DOHH2 (cell line): ENCODE results near the gene PRRT1.

Source experiments
- H3F3A ChIP-seq: fragments of 200-600 bp; sonication (generic), shearing (Covaris generic); 2 replicates; pipeline ENCODE4 v1.6.0; 2016; ENCODE audit warnings: antibody characterized with exemption, mild to moderate bottlenecking; ENCODE audit not compliant: control insufficient read depth, insufficient read depth
- H3K27ac ChIP-seq: fragments of 200-600 bp; sonication (generic); 2 replicates; pipeline ENCODE4 v1.5.1; 2014; ENCODE audit warnings: low read depth, mild to moderate bottlenecking, low read length, moderate library complexity
- H3K27me3 ChIP-seq: fragments of 200-600 bp; sonication (generic); 2 replicates; pipeline ENCODE4 v1.6.1; 2014; ENCODE audit warnings: mild to moderate bottlenecking, low read length, mixed read lengths; ENCODE audit not compliant: control insufficient read depth
- H3K36me3 ChIP-seq: fragments of 200-600 bp; sonication (generic); 2 replicates; pipeline ENCODE4 v1.6.1; 2014; ENCODE audit warnings: mild to moderate bottlenecking, low read length, moderate library complexity, mixed read lengths; ENCODE audit not compliant: control insufficient read depth
- H3K4me1 ChIP-seq: fragments of 200-600 bp; sonication (generic); 2 replicates; pipeline ENCODE4 v1.6.1; 2014; ENCODE audit warnings: mild to moderate bottlenecking, low read length, mixed read lengths; ENCODE audit not compliant: control insufficient read depth
- H3K4me2 ChIP-seq: fragments of 200-600 bp; sonication (generic); 2 replicates; pipeline ENCODE4 v1.6.0; 2014; ENCODE audit warnings: mild to moderate bottlenecking, low read length, moderate library complexity
- H3K4me3 ChIP-seq: fragments of 200-600 bp; sonication (generic); 2 replicates; pipeline ENCODE4 v1.5.1; 2014; ENCODE audit warnings: mild to moderate bottlenecking, low read length, mixed read lengths
- H3K79me2 ChIP-seq: fragments of 200-600 bp; sonication (generic); 2 replicates; pipeline ENCODE4 v1.6.1; 2014; ENCODE audit warnings: mild to moderate bottlenecking, low read length, mixed read lengths; ENCODE audit not compliant: control insufficient read depth
- H3K9me2 ChIP-seq: fragments of 200-600 bp; sonication (generic); replicated peaks from 2 replicates; pipeline ENCODE4 v1.6.1; 2014; ENCODE audit warnings: mild to moderate bottlenecking, low read length, mixed read lengths; ENCODE audit not compliant: control insufficient read depth
- H3K9me3 ChIP-seq: fragments of 200-600 bp; sonication (generic); 2 replicates; pipeline ENCODE4 v1.6.1; 2014; ENCODE audit warnings: antibody characterized with exemption, low read length, mixed read lengths; ENCODE audit not compliant: control insufficient read depth, insufficient read depth
- H4K20me1 ChIP-seq: fragments of 200-600 bp; sonication (generic); 2 replicates; pipeline ENCODE4 v1.6.0; 2014; ENCODE audit warnings: low read depth, mild to moderate bottlenecking, antibody characterized with exemption, low read length, moderate library complexity; ENCODE audit not compliant: control insufficient read depth, insufficient read depth
- EZH2phosphoT487 ChIP-seq: fragments of 200-600 bp; sonication (generic); IDR thresholded peaks from 2 replicates; pipeline ENCODE4 v1.6.1; 2017; ENCODE audit warnings: borderline replicate concordance, mild to moderate bottlenecking, antibody characterized with exemption, low read length, moderate library complexity, mixed read lengths
- TF ChIP-seq, protein P1 (sequence below): fragments of 200-600 bp; sonication (generic); IDR thresholded peaks from one replicate; pipeline ENCODE4 v1.5.1; 2014; ENCODE audit warnings: antibody characterized with exemption, mild to moderate bottlenecking, low read depth, low read length; ENCODE audit not compliant: poor library complexity, severe bottlenecking

Gene PRRT1

GRCh38 chr6:32116674-32117073 lies 35.1 kb downstream of the PRRT1 start:
- H3K4me1 ChIP-seq, result peaks cover 7% of the 10 kb centered on the region
- H3K27ac ChIP-seq, result no peak overlapping the region
- H3F3A ChIP-seq, result peaks cover 4% of the 10 kb centered on the region; the same call in 1 of the 2 replicates
- H3K4me2 ChIP-seq, result no peak overlapping the region
- no peaks in the 10 kb centered on the region for H3K9me3 ChIP-seq
- no peaks in the 10 kb centered on the region for H3K79me2 ChIP-seq
- no peak overlapping the region for H3K4me3 ChIP-seq
- 0 out of 2 replicates have a peak, but pooled peaks cover 3% of the 10 kb centered on the region for H4K20me1 ChIP-seq
- peaks cover 53% of the 10 kb centered on the region for H3K36me3 ChIP-seq
- no peaks in the 10 kb centered on the region for H3K27me3 ChIP-seq
- H3K9me2 ChIP-seq, result no peaks in the 10 kb centered on the region
- no peak for TF ChIP-seq EZH2phosphoT487
- TF ChIP-seq, protein P1, sequence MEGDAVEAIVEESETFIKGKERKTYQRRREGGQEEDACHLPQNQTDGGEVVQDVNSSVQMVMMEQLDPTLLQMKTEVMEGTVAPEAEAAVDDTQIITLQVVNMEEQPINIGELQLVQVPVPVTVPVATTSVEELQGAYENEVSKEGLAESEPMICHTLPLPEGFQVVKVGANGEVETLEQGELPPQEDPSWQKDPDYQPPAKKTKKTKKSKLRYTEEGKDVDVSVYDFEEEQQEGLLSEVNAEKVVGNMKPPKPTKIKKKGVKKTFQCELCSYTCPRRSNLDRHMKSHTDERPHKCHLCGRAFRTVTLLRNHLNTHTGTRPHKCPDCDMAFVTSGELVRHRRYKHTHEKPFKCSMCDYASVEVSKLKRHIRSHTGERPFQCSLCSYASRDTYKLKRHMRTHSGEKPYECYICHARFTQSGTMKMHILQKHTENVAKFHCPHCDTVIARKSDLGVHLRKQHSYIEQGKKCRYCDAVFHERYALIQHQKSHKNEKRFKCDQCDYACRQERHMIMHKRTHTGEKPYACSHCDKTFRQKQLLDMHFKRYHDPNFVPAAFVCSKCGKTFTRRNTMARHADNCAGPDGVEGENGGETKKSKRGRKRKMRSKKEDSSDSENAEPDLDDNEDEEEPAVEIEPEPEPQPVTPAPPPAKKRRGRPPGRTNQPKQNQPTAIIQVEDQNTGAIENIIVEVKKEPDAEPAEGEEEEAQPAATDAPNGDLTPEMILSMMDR, result peak; percentile 48

DNA sequence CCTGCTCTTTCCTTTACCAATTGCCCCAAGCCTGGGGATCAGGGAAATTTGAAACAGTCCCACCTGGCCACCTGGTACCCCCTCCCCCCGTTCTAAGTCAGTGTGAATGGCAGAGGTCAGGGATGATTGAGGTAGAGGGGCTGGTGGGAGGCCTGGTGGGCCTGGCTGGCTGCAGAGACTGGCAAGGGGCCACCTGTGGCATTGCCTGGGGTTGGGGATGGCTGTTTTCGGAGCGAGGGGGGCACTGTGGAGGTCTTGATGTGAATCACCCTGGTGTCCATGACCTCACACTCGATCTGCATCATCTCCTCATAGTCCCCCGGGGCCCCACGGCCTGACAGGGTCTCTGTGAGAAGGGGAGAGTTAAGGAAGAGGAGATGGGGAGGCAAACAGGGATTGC lies 36.1 kb downstream of the PRRT1 start:
- Histone ChIP-seq H3F3A (peaks cover 4% of the 10 kb centered on the region; the same call in 1 of the 2 replicates), H3K4me2 (no peak overlapping the region), H3K4me1 (peaks cover 7% of the 10 kb centered on the region), H3K27me3 (no peaks in the 10 kb centered on the region), H3K36me3 (peaks cover 46% of the 10 kb centered on the region), H3K79me2 (no peaks in the 10 kb centered on the region), H3K9me3 (no peaks in the 10 kb centered on the region), H3K27ac (no peak overlapping the region), H3K4me3 (no peak overlapping the region), H4K20me1 (0 out of 2 replicates have a peak, but pooled peaks cover 3% of the 10 kb centered on the region), H3K9me2 (no peaks in the 10 kb centered on the region)
- no peak for TF ChIP-seq EZH2phosphoT487
- TF ChIP-seq, protein P1, result no peak

DNA sequence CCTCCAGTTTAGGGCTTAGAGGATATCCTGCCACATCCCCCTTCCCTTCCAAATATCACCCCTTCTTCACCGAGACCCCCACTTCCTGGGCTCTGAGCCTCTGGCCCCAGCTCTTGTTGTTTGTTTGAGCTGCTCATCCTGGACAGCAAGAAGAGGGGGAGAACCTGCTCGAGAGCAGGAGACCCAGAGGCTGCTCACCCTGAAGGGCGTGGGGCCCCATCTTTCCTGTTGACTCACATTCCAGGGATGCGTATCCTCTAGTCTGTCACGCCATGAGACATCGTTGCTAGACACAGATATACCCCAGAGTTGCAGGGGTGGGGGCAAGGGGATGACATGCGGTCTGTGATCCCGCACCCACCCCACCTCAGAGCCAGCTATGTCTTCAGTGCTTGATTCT lies 36.9 kb downstream of the PRRT1 start:
- TF ChIP-seq, protein P1, result no peak
- no peak for TF ChIP-seq EZH2phosphoT487
- H3K4me1 ChIP-seq, result peaks cover 7% of the 10 kb centered on the region
- no peak overlapping the region for H3K4me2 ChIP-seq
- H3K36me3 ChIP-seq, result peaks cover 43% of the 10 kb centered on the region
- H3K27me3 ChIP-seq, result peaks cover 2% of the 10 kb centered on the region
- H3K9me3 ChIP-seq, result no peaks in the 10 kb centered on the region
- H3K79me2 ChIP-seq, result no peaks in the 10 kb centered on the region
- H3F3A ChIP-seq, result peaks cover 4% of the 10 kb centered on the region; the same call in 1 of the 2 replicates
- no peaks in the 10 kb centered on the region for H3K9me2 ChIP-seq
- 0 out of 2 replicates have a peak, but pooled peaks cover 2% of the 10 kb centered on the region for H4K20me1 ChIP-seq
- H3K27ac ChIP-seq, result no peak overlapping the region
- no peak overlapping the region for H3K4me3 ChIP-seq
